OCI-LY7 (cell line): ENCODE data around the gene CGB8. TPM values are rescaled to one million over a fixed set of nuclear protein-coding genes. Genes with fewer than 3 reads are reported as not detected.

Experiments used
- BruUV-seq: library from RNA; stranded (reverse); fragments of 400-500 nt; replicated peaks from 2 replicates; lab custom pipeline; 2021; lab: Mats Ljungman, UMichigan
- CTCF ChIA-PET: fragments of 300-600 bp; sonication (Branson Sonifier 250); formaldehyde crosslinking; loops from one replicate; lab custom pipeline; 2022; ENCODE audit warnings: antibody characterized with exemption; ENCODE audit not compliant: unreplicated experiment; lab: Charles Lee
- POLR2A ChIA-PET: fragments of 300-600 bp; sonication (Branson Sonifier 250); formaldehyde crosslinking; loops from one replicate; lab custom pipeline; 2022; ENCODE audit warnings: antibody characterized with exemption; lab: Charles Lee
- DNase-seq: peaks from one replicate; pipeline ENCODE4 v3.0.0-alpha.2; 2015; ENCODE audit warnings: low spot score
- H2AFZ ChIP-seq: fragments of 200-600 bp; sonication (generic), shearing (Covaris generic); 2 replicates; pipeline ENCODE4 v1.6.1; 2014; ENCODE audit warnings: mild to moderate bottlenecking, antibody characterized with exemption, low read length, moderate library complexity
- H3K27ac ChIP-seq: fragments of 200-600 bp; sonication (generic); 2 replicates; pipeline ENCODE4 v1.5.1; 2014; ENCODE audit warnings: mixed run types, low read depth, mild to moderate bottlenecking, moderate library complexity, low read length, inconsistent platforms; ENCODE audit not compliant: poor library complexity, severe bottlenecking
- H3K36me3 ChIP-seq: fragments of 200-600 bp; sonication (generic); 2 replicates; pipeline ENCODE4 v1.6.1; 2014; ENCODE audit warnings: mild to moderate bottlenecking, antibody characterized with exemption, low read length, moderate library complexity, mixed read lengths; ENCODE audit not compliant: insufficient read depth
- H3K4me1 ChIP-seq: fragments of 200-600 bp; sonication (generic); 2 replicates; pipeline ENCODE4 v1.5.1; 2014; ENCODE audit warnings: mild to moderate bottlenecking, low read length; ENCODE audit not compliant: insufficient read depth, poor library complexity, severe bottlenecking
- H3K4me2 ChIP-seq: fragments of 200-600 bp; sonication (generic); 2 replicates; pipeline ENCODE4 v1.6.1; 2014; ENCODE audit warnings: mild to moderate bottlenecking, low read length
- H3K4me3 ChIP-seq: fragments of 200-600 bp; sonication (generic); 2 replicates; pipeline ENCODE4 v1.5.1; 2014; ENCODE audit warnings: mild to moderate bottlenecking, low read depth, low read length; ENCODE audit not compliant: poor library complexity, severe bottlenecking
- H3K79me2 ChIP-seq: fragments of 200-600 bp; sonication (generic); 2 replicates; pipeline ENCODE4 v1.6.1; 2016; ENCODE audit warnings: low read depth, mild to moderate bottlenecking, low read length, moderate library complexity, mixed read lengths; ENCODE audit not compliant: insufficient read depth
- H3K9me2 ChIP-seq: fragments of 200-600 bp; sonication (generic); 2 replicates; pipeline ENCODE4 v1.6.1; 2016; ENCODE audit warnings: mild to moderate bottlenecking, low read length, mixed read lengths; ENCODE audit not compliant: insufficient read depth
- H3K9me3 ChIP-seq: fragments of 200-600 bp; sonication (generic); 2 replicates; pipeline ENCODE4 v1.6.1; 2014; ENCODE audit warnings: mild to moderate bottlenecking, mixed run types, low read length, mixed read lengths
- H4K20me1 ChIP-seq: fragments of 200-600 bp; sonication (generic); 2 replicates; pipeline ENCODE4 v1.6.1; 2014; ENCODE audit warnings: mild to moderate bottlenecking, antibody characterized with exemption, low read length, moderate library complexity, mixed read lengths; ENCODE audit not compliant: insufficient read depth
- CTCF ChIP-seq: fragments of 200-600 bp; sonication (generic); conservative IDR thresholded peaks from 2 replicates; pipeline ENCODE4 v1.5.1; 2014; ENCODE audit warnings: mild to moderate bottlenecking, antibody characterized with exemption, low read length, moderate library complexity, mixed read lengths
- EZH2phosphoT487 ChIP-seq: fragments of 200-600 bp; sonication (generic); IDR thresholded peaks from 2 replicates; pipeline ENCODE4 v1.6.1; 2018; ENCODE audit warnings: low read depth, borderline replicate concordance, mild to moderate bottlenecking, mixed run types, antibody characterized with exemption, low read length, moderate library complexity, mixed read lengths
- intact Hi-C: fragments of 100-400 bp; cut with micrococcal nuclease; formaldehyde crosslinking; loops from one replicate; pipeline ENCODE4 v1.10.0; 2022; ENCODE audit not compliant: unreplicated experiment
- total RNA-seq, 2 experiments: library from RNA; depleted of rRNA in 1 of 2; stranded (reverse); fragments of >200 nt in 1 of 2; shearing (Covaris generic) in 1 of 2; gene quantifications; 2 replicates each; pipeline ENCODE4 v1.2.3, GENCODE V29; 2014 to 2022

CGB8 gene
- total RNA-seq, 2 experiments from 2014 or later = not detected

DNA sequence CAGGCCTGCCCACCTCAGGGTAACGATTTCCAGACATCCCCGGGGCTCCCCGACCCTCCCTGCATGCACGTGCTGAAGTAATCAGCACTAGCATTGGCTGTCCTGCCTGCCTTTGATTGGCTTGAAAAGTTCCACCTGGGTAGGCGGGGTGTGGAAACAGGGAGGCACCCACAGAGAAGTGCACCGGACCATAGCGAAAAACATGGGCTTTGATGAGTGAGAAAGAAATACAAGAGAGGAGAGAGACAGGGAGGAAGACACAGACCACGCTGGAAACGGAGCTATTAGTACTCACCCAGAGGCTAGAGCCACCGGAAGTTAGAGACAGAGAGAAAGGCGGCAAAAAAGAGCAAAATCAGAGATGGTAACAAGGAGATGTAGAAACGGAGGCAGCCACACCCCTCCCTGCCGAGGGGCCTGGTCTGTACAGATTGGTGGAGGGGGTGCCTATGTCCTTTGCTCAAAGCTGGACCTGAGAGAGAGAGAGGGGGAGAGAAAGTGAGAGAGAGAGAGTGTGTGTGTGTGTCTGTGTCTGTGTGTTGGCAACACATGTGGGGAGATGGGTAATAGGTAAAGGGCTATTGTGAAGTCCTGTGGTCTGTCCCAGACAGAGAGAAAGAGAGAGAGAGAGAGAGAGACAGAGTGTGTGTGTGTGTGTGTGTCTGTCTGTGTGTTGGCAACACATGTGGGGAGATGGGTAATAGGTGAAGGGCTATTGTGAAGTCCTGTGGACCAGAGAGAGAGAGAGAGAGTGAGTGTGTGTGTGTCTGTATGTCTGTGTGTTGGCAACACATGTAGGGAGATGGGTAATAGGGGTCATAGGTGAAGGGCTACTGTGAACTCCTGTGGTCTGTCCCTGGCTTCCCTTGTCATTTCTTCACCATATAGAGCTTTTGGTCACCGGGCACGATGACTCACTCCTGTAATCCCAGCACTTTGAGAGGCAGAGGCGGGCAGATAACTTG lies 27.7 kb downstream of the CGB8 start:
- intact Hi-C loops = no loop called here
- no peaks in the 10 kb centered on the region for H4K20me1 ChIP-seq
- H2AFZ ChIP-seq = peak overlapping the region; percentile 17; the same call in 1 of the 2 replicates
- no peaks in the 10 kb centered on the region for H3K79me2 ChIP-seq
- POLR2A ChIA-PET = interaction anchor here (1.6 kb wide), 1 partner anchor 28 kb away, joined by 5 read pairs; the partner anchor contains the start of genes GYS1 and RUVBL2
- H3K4me2 ChIP-seq = peak overlapping the region; percentile 17
- peak; percentile 54 for DNase-seq
- H3K36me3 ChIP-seq = peaks cover 3% of the 10 kb centered on the region
- no peak overlapping the region for H3K4me3 ChIP-seq
- no peaks in the 10 kb centered on the region for H3K9me3 ChIP-seq
- no peak for TF ChIP-seq CTCF
- TF ChIP-seq EZH2phosphoT487 = no peak
- H3K27ac ChIP-seq = peak overlapping the region; percentile 1
- H3K4me1 ChIP-seq = peaks cover 43% of the 10 kb centered on the region
- no TSS peak for BruUV-seq
- no peaks in the 10 kb centered on the region for H3K9me2 ChIP-seq
- CTCF ChIA-PET = no interaction called here

- peaks cover 11% of the 10 kb centered on the region for H3K36me3 ChIP-seq
- H3K79me2 ChIP-seq = no peaks in the 10 kb centered on the region
- ChIA-PET CTCF (no interaction called here), POLR2A (interaction anchor here (1.1 to 1.6 kb wide), 2 partner anchors 27 to 54 kb away, joined by 3 to 5 read pairs; partner anchors contain the start of genes GYS1 and RUVBL2)
- peak overlapping the region; percentile 17; the same call in 1 of the 2 replicates for H3K4me2 ChIP-seq
- H3K4me1 ChIP-seq = peaks cover 43% of the 10 kb centered on the region
- H3K27ac ChIP-seq = no peak overlapping the region
- no TSS peak for BruUV-seq
- H3K9me3 ChIP-seq = no peaks in the 10 kb centered on the region
- TF ChIP-seq CTCF = no peak
- no peak for TF ChIP-seq EZH2phosphoT487
- no peak for DNase-seq
- H4K20me1 ChIP-seq = no peaks in the 10 kb centered on the region
- no peaks in the 10 kb centered on the region for H3K9me2 ChIP-seq
- H2AFZ ChIP-seq = no peak overlapping the region
- intact Hi-C loops = no loop called here
- H3K4me3 ChIP-seq = no peak overlapping the region
Observed at GRCh38 chr19:49020342-49020741, 28.6 kb downstream of the CGB8 start.
